GM23338 (cell line): ENCODE results near the gene CABYR.

Experiments
- EZH2 ChIP-seq: fragments of 200-600 bp; sonication (generic); IDR thresholded peaks from one replicate; pipeline ENCODE4 v1.8.0; 2017; ENCODE audit warnings: antibody characterized with exemption, mild to moderate bottlenecking, low read depth; ENCODE audit not compliant: unreplicated experiment
- EZH2phosphoT487 ChIP-seq: fragments of 200-600 bp; sonication (generic); IDR thresholded peaks from one replicate; pipeline ENCODE4 v1.8.1; 2018; ENCODE audit warnings: antibody characterized with exemption; ENCODE audit not compliant: unreplicated experiment
- POLR2AphosphoS5 ChIP-seq: IDR thresholded peaks from 2 replicates; pipeline ENCODE4 v1.6.1; 2016; ENCODE audit warnings: antibody characterized with exemption, low read depth
- ZNF114 ChIP-seq: fragments of 250-450 bp; sonication (Bioruptor Pico); IDR thresholded peaks from 2 replicates; pipeline ENCODE4 v1.5.0; 2020; ENCODE audit warnings: mild to moderate bottlenecking, moderate library complexity
- ZNF331 ChIP-seq: fragments of 250-450 bp; sonication (Bioruptor Pico); IDR thresholded peaks from 2 replicates; pipeline ENCODE4 v1.5.0; 2020; ENCODE audit warnings: low read depth, mild to moderate bottlenecking, moderate library complexity
- TF ChIP-seq, protein P1 (sequence below), 2 experiments: fragments of 200-600 bp in 1 of 2; sonication (generic) in 1 of 2; conservative IDR thresholded peaks; 2 replicates each; pipeline versions ENCODE4 v1.5.1 to v1.6.1; 2016 to 2017; ENCODE audit warnings: antibody characterized with exemption in 2 of 2, low read depth in 2 of 2, mild to moderate bottlenecking in 2 of 2, moderate library complexity in 1 of 2
- TF ChIP-seq, protein P2 (sequence below): IDR thresholded peaks from one replicate; pipeline ENCODE4 v1.6.1; 2018; ENCODE audit warnings: antibody characterized with exemption; ENCODE audit not compliant: unreplicated experiment
- TF ChIP-seq, protein P3 (sequence below): IDR thresholded peaks from 2 replicates; pipeline ENCODE4 v1.6.1; 2016; ENCODE audit warnings: antibody characterized with exemption

DNA sequence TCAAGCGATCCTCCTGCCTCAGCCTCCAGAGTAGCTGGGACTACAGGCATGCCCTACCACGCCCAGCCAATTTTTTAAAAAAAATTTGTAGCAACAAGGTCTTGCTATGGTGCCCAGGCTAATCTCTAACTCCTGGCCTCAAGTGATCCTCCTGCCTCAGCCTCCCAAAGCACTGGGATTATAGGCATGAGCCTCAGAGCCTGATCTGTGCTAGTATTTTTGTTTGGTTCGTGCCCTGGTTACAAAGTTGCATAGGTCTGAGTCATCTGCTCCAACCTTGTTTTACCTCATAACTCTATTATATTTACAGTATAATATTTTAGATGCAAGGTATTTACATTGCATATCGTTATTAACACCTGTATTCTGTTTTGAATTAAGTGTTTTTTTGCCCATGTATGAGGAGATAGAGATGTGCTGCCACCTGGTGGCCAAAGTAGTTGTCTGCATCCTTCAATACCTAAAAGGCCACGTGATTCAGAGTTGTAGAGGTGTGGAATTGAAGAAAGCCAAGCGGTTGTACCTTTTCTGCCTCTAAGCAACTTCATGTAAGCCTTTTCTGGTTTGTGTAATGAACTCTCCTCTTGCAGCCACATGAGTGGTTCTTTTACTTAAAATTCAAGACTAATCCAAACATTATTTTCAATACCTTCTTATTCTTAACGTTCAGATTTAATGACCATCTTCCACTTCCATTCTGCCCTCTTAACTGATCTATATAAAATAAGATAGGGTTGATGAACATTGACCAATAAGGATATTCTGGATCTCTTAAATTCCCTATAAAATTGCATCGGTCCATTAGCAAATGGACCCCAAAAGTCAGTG lies 19.9 kb upstream of the CABYR start:
- TF ChIP-seq POLR2AphosphoS5 (no peak), ZNF331 (CRISPR knock-in tag) (no peak), EZH2phosphoT487 (no peak), ZNF114 (no peak), EZH2 (no peak)
- TF ChIP-seq, protein P1, sequence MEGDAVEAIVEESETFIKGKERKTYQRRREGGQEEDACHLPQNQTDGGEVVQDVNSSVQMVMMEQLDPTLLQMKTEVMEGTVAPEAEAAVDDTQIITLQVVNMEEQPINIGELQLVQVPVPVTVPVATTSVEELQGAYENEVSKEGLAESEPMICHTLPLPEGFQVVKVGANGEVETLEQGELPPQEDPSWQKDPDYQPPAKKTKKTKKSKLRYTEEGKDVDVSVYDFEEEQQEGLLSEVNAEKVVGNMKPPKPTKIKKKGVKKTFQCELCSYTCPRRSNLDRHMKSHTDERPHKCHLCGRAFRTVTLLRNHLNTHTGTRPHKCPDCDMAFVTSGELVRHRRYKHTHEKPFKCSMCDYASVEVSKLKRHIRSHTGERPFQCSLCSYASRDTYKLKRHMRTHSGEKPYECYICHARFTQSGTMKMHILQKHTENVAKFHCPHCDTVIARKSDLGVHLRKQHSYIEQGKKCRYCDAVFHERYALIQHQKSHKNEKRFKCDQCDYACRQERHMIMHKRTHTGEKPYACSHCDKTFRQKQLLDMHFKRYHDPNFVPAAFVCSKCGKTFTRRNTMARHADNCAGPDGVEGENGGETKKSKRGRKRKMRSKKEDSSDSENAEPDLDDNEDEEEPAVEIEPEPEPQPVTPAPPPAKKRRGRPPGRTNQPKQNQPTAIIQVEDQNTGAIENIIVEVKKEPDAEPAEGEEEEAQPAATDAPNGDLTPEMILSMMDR (conservative IDR thresholded peaks at IDR 0.05; ENCODE audit: low read depth in 2 of 2) = peak; percentile 86 to 99
- TF ChIP-seq, protein P2, sequence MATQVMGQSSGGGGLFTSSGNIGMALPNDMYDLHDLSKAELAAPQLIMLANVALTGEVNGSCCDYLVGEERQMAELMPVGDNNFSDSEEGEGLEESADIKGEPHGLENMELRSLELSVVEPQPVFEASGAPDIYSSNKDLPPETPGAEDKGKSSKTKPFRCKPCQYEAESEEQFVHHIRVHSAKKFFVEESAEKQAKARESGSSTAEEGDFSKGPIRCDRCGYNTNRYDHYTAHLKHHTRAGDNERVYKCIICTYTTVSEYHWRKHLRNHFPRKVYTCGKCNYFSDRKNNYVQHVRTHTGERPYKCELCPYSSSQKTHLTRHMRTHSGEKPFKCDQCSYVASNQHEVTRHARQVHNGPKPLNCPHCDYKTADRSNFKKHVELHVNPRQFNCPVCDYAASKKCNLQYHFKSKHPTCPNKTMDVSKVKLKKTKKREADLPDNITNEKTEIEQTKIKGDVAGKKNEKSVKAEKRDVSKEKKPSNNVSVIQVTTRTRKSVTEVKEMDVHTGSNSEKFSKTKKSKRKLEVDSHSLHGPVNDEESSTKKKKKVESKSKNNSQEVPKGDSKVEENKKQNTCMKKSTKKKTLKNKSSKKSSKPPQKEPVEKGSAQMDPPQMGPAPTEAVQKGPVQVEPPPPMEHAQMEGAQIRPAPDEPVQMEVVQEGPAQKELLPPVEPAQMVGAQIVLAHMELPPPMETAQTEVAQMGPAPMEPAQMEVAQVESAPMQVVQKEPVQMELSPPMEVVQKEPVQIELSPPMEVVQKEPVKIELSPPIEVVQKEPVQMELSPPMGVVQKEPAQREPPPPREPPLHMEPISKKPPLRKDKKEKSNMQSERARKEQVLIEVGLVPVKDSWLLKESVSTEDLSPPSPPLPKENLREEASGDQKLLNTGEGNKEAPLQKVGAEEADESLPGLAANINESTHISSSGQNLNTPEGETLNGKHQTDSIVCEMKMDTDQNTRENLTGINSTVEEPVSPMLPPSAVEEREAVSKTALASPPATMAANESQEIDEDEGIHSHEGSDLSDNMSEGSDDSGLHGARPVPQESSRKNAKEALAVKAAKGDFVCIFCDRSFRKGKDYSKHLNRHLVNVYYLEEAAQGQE = no peak
- TF ChIP-seq, protein P3, sequence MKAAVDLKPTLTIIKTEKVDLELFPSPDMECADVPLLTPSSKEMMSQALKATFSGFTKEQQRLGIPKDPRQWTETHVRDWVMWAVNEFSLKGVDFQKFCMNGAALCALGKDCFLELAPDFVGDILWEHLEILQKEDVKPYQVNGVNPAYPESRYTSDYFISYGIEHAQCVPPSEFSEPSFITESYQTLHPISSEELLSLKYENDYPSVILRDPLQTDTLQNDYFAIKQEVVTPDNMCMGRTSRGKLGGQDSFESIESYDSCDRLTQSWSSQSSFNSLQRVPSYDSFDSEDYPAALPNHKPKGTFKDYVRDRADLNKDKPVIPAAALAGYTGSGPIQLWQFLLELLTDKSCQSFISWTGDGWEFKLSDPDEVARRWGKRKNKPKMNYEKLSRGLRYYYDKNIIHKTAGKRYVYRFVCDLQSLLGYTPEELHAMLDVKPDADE = no peak
